WI38 (cell line): ENCODE results near the gene TRPV2.

Experiments
- H3K4me3 ChIP-seq: 2 replicates; pipeline ENCODE4 v1.5.1; 2011; ENCODE audit warnings: low read depth, mild to moderate bottlenecking, control low read depth, low read length
- TF ChIP-seq, protein P1 (sequence below): IDR thresholded peaks from 2 replicates; pipeline ENCODE4 v1.5.1; 2012; ENCODE audit warnings: low read depth, mild to moderate bottlenecking, control low read depth, low read length

TRPV2 gene

DNA sequence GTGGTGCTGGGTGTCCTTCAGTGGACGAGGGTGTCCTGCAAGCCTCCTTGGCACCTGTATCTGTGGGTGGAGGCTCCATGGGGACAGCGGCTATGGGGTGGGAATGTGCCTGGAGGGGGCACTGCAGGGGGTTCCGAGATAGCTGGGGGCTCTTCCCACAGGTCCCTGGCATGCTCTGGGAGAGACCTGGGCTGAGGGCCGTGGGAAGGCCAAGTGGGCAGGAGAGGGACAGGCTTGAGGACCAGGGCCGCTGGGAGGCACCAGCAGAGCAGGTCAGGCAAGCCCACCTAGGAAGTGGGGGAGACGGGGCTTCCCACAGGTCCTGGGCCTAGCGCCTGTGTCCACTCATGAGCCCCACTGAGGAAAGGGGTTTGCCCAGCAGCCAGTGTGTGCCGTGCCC is 66.9 kb downstream of the TRPV2 start:
- H3K4me3 ChIP-seq = no peak overlapping the region
- TF ChIP-seq, protein P1, sequence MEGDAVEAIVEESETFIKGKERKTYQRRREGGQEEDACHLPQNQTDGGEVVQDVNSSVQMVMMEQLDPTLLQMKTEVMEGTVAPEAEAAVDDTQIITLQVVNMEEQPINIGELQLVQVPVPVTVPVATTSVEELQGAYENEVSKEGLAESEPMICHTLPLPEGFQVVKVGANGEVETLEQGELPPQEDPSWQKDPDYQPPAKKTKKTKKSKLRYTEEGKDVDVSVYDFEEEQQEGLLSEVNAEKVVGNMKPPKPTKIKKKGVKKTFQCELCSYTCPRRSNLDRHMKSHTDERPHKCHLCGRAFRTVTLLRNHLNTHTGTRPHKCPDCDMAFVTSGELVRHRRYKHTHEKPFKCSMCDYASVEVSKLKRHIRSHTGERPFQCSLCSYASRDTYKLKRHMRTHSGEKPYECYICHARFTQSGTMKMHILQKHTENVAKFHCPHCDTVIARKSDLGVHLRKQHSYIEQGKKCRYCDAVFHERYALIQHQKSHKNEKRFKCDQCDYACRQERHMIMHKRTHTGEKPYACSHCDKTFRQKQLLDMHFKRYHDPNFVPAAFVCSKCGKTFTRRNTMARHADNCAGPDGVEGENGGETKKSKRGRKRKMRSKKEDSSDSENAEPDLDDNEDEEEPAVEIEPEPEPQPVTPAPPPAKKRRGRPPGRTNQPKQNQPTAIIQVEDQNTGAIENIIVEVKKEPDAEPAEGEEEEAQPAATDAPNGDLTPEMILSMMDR = no peak

DNA sequence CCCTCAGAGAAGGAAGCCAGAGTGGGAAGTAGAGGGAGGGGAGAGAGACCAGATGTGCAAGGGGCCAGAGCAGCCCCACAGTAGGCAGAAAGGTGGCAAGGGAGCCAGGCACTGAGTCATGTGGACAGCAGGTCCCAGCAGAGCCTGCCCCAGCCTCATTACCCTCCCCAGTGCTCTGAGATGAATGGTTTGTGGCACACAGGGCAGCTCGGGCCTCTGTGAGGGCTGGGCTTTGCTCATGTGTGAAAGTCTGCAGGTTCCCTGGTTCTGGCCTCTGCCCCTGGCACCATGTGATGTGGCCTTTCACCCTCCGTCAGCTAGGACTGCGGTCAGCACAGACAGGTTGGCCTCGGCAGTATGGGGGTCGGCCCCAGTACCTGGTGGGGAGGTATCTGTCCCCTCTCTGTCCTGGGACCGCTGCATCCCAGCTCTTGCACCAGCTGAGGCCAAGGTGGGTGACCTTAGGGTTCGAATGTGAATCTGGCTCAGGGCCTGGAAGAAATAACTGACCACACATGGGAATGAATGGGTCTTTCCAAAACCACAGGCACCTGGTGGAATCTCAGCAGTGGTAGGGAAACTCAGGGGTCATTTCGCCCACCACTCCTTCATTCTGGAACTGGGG is 67.8 kb downstream of the TRPV2 start:
- H3K4me3 ChIP-seq = no peak overlapping the region
- TF ChIP-seq, protein P1 = no peak

DNA sequence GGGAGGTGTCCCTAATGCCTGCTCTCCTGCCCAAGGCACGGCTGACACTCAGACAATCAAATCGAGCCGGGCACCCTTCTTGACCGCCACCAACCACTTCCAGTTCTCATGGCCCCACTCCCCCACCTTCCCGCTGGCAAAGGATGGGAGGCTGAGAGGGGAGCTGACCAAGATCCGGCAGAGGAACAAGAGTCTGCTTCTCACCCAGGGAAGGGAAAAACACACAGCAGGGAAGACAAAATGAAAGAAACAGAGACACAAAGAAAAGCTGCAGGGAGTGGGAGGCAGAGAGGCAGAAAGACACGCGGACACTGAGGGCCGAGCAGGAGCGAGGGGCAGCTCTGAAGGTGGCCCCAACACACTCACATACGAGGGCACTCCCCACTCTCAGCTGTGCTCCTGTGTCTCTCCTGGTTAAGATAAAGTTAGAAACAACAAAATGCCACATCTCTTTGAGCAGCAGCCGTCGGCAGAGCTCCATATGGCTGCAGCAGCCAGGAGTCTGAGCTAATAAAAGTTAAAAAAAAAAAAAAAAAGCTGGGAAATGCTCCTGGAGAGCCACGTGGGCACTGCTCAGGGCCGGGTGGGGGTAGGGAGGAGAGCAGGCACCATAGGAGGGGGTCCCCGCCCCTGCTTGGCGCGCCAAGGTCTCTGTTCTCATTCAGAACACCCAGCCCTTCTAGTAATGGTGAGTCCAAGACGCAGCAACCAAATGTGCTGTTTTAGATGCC is 69.2 kb downstream of the TRPV2 start:
- TF ChIP-seq, protein P1 = no peak
- H3K4me3 ChIP-seq = no peak overlapping the region
